DMS114 treated with DMSO at 0.1 percent for 48 hours (cell line): ENCODE measurements around the gene FGF1.

Experiments
- DNase-seq: peaks from one replicate; lab custom pipeline; 2025; ENCODE audit not compliant: unreplicated experiment; lab: John Stamatoyannopoulos, UW

FGF1 gene

DNA sequence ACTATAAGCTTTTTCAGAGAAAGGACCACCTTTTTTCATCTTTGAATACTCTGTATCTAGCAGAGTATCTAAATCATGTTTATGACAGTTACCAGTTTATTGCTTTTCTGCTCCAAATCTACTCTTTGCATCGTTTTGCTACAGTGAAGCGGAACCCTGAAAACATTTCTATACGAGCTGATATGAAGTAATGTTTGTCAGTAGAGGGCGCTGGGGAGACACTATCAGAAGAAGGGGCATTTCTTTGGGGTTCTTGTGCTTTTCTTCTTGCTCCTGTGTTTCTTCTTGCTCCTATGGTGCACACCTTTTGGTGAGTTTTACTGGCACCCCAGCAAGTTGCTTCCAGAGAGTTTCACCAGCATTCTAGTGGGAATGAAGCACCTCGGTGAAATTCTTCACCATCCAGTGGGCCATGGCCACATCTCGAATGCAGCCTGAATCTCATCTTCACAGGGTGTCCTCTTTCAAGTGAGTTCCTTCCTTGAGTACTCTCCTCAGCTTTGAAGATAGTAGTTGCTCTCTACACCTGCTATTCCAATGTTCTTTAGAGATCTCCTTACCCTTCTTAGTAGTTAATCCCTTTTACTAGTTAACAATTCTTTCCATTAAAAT, 98.4 kb downstream of the FGF1 start:
- DNase-seq: no peak

GRCh38 chr5:142586552-142586951, 99.3 kb downstream of the FGF1 start:
- DNase-seq: no peak

GRCh38 chr5:142585451-142585850, 100.4 kb downstream of the FGF1 start:
- no peak for DNase-seq

- no peak for DNase-seq
Measured at GRCh38 chr5:142584891-142585290, 101.0 kb downstream of the FGF1 start.

GRCh38 chr5:142578161-142578830, 107.6 kb downstream of the FGF1 start:
- no peak for DNase-seq

DNA sequence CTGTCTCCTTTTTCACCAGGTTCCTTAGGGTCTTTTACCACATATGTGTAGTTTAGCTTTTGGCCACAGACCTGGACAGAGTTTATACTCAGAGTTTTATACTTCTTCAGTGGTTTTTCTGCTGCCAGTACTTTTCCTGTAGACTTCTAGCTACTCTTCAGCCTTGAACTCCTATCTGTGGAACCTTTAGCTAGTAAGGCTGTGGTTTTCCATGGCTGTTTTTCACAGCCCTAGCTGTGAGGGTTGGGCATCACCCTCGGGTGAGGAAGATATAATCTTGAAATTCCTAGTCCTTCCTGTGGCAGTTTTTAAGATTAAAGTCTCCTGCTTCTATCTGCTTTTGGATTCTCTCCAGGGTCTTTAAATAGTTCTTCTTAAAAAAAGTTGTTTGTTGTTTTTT, 109.1 kb downstream of the FGF1 start:
- no peak for DNase-seq

GRCh38 chr5:142576303-142576702, 109.6 kb downstream of the FGF1 start:
- DNase-seq: no peak

- DNase-seq: no peak
Measured at GRCh38 chr5:142572006-142572405, 113.9 kb downstream of the FGF1 start.

- DNase-seq: no peak
Measured at GRCh38 chr5:142571371-142571770, 114.5 kb downstream of the FGF1 start.

DNA sequence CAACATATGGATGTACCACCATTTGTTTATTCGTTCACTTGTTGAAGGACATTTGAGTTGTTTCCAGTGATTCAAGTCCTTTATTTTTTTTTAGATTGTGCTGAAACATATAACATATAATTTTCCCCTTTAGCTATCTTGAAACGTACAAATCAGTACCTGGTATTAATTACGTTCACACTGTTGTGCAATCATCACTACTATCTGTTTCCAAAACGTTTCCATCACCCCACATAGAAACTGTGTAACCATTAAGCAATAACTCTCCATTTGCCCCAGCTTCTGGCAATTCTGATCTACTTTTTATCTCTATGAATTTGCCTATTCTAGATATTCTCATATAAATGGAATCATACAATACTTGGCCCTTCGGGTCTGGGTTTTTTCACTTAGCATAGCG, 116.0 kb downstream of the FGF1 start:
- DNase-seq: no peak

GRCh38 chr5:142568996-142569335, 116.9 kb downstream of the FGF1 start:
- no peak for DNase-seq

DNA sequence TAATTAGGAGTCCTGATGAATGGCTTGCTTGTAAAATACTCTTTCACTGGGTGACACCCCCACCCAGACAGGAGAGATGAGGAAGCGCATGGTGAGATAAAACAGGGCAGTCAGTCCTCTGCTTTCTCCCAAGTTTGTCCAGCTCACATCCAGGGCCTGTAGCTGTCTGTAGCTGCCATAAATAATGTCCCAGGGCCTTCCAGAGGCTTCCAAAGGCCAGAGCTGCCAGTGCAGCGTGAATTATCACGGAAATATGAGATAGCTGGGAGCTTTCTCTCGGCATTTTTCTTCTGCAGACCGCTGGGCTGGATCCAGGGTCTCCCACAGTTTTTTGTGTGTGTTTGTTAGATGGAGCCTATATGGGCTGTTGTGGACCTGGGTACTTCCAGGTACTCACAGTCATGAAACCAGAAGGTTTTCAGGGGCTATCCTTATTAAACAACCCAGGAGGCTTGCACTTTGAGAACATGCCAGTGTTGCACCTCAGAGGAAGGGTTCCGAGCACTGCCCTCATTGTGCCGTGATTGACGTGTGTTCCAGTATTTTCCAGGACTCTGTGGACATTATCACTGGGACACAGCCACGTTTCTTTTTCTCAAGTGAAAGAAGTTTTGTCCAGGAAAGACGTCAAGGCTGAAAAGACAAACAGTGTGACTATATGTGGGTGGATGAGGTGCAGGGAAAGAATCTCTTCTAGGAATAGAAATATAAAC, 117.5 kb downstream of the FGF1 start:
- DNase-seq: no peak

- no peak for DNase-seq
Measured at GRCh38 chr5:142561486-142562097, 124.3 kb downstream of the FGF1 start.

DNA sequence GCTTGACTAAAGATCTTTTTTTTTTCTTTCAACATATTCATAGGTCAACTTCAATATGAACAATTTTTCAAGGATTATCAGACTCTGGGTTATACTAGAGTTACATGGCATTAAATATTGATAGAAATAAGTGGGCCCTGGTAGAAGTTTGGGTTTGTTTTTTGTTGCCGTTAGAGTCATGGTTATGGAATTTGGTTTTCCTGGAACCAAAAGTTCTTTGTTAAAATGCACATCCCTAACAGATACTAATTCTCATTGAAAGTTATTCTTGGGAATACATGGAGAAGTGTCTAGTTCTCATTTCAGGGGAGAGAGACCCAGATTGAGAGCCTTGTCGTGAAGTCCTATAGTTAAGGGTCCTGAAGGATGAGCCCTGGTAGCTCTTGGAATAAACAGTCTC, 124.9 kb downstream of the FGF1 start:
- no peak for DNase-seq

- no peak for DNase-seq
Measured at GRCh38 chr5:142552107-142552506, 133.8 kb downstream of the FGF1 start.

DNA sequence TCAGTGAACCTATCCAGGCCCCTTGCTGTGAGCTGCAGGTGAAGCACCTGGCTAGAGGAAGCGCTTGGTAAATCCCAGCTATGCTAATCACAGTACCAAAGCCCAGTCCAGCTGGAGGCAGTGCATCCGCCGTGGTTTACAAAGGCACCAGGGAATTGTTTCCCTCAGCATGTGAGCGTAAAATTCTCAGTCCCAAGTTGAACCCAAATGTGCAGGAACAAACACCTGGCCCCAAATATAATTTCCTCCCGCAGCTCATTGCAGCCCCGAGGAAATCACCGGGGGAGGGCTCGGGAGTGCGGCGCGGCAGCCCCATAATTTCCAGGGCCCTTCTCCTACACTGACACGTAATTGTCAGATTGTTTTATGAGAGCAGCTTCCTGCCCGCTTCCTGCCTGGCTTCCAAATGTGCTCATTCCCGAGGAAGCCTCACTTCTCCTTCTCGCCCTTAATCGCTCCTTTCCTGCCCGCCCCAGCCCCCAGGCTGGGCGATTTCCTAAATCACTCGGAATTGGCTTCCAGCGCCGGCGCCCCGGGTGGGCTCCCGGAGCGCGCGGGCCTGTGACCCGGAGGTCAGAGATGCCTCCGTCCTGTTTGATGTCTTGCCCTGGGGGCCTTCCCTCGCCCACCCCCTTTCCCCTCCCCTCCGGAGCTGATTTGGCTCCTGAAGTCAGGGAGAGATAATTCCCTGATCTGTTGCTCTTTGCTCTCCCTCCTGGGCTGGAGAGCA, 134.4 kb downstream of the FGF1 start:
- DNase-seq: no peak

GRCh38 chr5:142550471-142550870, 135.4 kb downstream of the FGF1 start:
- no peak for DNase-seq

GRCh38 chr5:142549834-142550233, 136.1 kb downstream of the FGF1 start:
- no peak for DNase-seq

GRCh38 chr5:142548739-142549275, 137.1 kb downstream of the FGF1 start:
- peak; percentile 88 for DNase-seq

DNA sequence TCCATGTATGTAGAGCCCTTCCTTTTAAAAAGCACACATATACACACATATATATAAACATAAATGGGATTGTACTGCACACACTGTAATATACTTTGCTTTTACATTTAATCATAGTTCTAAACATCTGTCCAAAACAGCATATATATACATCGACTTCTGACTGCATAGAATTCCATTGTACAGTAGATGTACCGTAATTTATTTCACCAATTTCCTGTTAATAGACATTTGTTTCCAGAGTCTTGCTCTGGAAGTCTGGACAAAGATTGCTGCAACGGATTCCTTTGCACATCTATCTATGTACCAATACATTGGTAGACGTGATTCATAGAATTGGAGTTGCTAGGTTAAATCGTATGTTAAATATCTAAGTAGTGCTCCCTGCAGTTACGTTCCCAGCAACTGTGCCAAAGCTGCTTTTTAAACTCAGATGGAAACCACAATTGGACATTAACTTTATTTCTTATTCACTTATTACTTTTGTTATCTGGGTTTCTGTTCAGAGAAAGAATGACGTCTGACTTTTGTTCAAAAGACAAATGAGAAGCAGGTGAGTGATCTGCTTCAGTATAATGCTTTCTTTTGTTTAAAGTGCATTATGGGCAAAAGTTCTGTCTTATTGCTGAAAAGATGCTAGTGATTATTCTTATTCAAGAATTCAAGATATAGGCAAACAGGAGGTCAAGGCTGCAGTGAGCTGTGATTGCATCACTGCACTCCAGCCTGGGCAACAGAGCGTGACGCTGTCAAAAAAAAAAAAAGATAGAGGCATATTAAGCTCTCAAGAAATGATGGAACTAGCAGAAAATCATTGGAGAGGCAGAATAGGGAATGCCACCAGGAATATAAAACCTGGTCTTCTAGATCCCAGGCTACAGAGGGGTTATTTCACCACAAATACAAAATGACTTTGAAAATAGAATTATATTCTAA, 138.2 kb downstream of the FGF1 start:
- DNase-seq: no peak
